ENCODE data around the gene TP53I3. TPM values are rescaled to one million over a fixed set of nuclear protein-coding genes. Genes with fewer than 3 reads are reported as not detected.
"Not testable (repeated sequence)": the region's sequence is repeated elsewhere in the genome, so short reads cannot be mapped to it uniquely, and the experiment has no call there.

Gene TP53I3, protein sequence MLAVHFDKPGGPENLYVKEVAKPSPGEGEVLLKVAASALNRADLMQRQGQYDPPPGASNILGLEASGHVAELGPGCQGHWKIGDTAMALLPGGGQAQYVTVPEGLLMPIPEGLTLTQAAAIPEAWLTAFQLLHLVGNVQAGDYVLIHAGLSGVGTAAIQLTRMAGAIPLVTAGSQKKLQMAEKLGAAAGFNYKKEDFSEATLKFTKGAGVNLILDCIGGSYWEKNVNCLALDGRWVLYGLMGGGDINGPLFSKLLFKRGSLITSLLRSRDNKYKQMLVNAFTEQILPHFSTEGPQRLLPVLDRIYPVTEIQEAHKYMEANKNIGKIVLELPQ
- polyA plus RNA-seq (ENCODE audit: insufficient read length in 4 of 4), result 10 to 100 TPM; 39.4 to 71.9 (median 51.6) TPM

DNA sequence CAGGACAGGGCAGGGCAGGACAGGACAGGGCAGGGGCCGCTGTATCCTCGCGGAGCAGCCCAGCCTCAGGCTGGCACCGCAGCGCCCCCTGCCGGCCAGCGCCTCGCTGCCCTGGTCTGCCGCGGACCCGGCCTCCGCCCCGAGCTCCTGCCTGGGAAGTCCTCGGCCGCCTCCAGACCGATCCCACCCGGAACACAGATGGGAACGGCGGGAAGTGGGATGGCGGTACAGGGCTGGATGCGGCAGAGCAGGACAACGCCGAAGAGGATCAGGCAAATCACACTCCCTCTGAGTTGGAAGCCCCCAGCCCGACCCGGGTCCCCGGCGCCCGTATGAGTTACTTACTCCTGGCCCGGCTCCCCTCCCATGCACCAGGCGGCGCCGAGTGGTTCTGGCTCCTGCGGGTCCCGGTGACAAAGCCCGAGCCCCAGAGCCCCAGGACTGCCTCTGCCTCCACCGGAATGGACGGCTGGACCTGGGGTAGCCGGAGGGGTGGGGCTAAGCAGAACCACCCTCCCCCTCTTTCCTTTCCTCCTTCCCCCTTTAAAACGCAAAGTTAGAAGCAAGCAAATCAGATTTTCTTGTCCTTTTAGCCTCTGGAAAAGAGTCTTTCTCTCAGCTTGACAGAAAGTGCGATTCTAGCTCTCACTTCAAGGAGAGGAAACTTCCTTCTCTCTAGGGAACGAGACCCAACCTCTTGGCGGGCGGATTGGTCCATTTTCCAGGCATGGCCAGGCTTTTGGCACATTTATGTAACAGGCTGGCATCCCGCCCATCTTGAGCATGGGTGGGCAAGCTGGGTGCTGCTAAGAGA is at the start of gene TP53I3:
Gene TP53I3, minus strand, starts transcription at position 449 of the 814 bp plus-strand sequence. CDS start 508 bp downstream, outside the sequence.
- DNase-seq (ENCODE audit: low read depth in 4 of 4, low spot score in 3 of 4), result peak; percentile 79 to 85 (median 82)

GRCh38 chr2:24132543-24132942 is 47.9 kb upstream of the TP53I3 start:
- DNase-seq (ENCODE audit: low read depth in 4 of 4, low spot score in 3 of 4), result no peak

DNA sequence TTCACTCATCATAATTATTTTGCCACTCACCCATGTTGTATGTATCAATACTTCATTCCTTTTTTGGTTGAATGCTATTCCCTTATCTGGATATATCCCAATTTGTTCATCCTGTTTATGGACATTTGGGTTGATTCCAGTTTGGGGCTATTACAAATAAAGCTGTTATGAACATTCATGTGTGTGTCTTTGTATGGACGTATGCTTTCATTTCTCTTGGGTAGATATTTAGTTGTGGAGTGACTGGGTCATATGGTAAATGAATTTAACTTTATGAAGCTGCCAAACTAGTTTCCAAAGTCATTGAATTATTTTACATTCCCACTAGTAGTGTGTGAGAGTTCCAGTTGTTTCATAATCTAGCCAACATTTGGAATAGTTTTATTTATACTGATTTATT is 41.3 kb upstream of the TP53I3 start:
- DNase-seq (ENCODE audit: low read depth in 4 of 4, low spot score in 3 of 4), result no peak

DNA sequence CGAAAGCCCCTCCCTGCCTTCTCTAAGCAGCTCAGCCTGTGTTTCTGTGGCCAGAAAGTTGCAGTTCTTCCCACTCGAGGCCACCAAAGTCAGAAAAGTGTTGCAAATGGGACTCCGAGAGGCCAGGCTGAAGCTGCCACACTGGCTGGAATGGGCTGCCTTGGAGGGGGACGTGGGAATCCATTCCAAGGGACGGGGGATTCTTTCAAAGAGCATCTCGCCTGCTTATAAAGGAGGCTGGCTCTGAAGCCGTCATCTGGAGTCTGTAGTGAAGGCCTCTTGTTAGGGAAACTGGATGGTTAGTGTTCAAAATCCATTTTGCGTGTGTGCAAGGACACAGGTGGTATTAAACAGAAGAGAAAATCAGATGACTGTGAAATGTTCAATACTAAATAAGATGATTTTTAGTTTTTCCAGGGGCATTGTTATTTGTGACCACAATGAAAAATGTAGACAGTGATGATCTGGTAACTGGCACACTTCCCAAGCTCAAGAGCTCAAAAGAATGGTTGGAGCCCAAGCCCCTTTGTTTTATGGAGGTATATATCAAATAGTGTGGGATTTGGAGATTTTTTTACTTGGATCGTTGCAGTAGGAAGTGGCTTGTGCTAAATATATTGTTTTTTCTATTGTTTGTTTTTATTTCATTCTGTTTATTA is 39.4 kb upstream of the TP53I3 start:
- DNase-seq (ENCODE audit: low read depth in 4 of 4, low spot score in 3 of 4), result peak in 3 of 4 donors; percentile 41 to 63 (median 43)

- DNase-seq (ENCODE audit: low read depth in 4 of 4, low spot score in 3 of 4), result peak; percentile 55 to 77 (median 73)
These were observed 38.7 kb upstream of the TP53I3 start, which contains the start of the genes FAM228B and PFN4 for GRCh38 chr2:24123195-24123921. Gene FAM228B (plus strand): TSS chr2:24123469. CDS start chr2:24124362, 893 bp downstream. Gene PFN4 (minus strand): TSS chr2:24123334. CDS start chr2:24122535, 799 bp downstream.

DNA sequence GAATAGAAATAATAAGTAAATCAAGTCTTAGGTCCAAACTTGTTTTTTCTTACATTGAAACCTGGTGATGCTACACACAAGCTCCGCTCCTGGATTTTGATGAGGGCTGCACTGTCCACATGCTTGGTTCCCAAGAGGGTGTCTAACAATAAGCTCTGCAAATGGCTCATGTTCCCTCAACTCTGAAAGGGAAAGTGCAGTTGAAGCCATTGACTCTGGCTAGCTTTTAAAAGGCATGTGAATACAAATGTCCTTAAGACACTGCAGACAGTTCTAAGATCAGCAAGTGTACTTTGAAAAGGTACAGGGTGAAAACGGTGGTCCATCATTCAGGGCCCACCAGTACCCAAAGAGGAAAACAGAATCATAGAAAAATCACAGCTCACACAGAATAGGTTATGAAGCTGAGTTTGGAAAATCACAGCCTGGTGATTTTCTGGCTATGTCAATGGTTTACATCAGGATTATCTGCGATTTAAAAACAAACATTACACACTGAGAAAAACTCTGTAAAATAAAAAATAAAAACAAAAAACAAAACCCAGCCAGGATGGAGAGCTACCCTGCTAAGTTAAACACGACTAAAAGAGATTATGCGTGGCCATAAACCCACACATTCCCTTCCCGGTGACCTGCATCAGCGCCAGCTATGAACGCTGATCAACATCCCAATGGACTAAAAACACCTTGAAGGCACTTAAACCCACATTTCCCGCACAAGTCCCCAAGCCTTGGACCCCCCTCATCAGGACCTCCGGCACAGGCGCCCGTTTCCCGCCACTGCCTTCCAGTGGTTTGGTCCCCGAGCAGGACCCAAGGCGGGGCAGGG is 37.9 kb upstream of the TP53I3 start:
- DNase-seq (ENCODE audit: low read depth in 4 of 4, low spot score in 3 of 4), result peak in 1 of 4 donors; percentile 10

- no peak for DNase-seq (ENCODE audit: low read depth in 4 of 4, low spot score in 3 of 4)
These were observed 36.8 kb upstream of the TP53I3 start for GRCh38 chr2:24121469-24121868.

DNA sequence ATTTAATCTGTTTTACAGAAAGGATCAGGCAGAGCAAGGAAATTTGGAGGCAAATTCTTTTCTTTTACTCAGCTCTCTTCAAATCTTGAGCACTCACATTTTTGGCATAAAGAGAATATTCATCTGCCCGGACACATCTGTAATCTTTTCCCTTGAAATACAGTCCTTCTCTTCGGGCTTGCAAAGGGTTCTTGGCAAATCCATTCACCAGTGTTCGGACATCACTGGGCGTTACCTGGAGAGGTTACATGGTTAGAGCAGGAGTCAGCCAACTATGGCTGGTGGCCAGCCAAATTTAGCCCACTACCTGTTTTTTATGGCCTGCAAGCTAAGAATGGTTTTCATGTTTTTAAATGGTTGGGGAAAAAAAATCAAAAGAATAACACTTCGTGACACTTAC is 36.4 kb upstream of the TP53I3 start:
- DNase-seq (ENCODE audit: low read depth in 4 of 4, low spot score in 3 of 4), result no peak

GRCh38 chr2:24117902-24118301 is 33.3 kb upstream of the TP53I3 start:
- DNase-seq (ENCODE audit: low read depth in 4 of 4, low spot score in 3 of 4), result no peak

GRCh38 chr2:24115057-24115456 is 30.4 kb upstream of the TP53I3 start:
- DNase-seq (ENCODE audit: low read depth in 4 of 4, low spot score in 3 of 4), result no peak

DNA sequence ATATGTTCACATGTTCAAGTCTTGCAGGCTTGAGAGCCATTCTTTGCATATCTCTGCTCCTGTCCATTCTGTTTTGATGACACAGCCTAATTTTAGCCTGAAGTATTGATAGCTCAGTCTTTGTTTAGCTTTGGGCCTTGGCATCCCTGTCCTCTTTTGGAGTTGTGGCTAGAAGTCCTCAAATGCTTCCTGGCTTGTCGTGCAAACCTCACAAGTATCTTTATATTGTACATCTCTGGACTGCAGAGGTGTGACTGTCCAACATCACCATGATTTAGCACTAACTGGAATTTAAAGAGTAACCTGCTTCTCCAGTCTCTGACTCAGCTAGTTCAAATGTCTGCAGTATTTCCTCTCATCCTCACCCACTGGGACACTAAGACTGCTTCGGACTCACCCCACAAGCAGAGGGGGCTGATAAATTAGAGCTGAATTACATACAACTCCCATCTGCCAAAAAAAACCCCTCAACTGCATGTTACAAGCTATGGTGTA is 26.8 kb upstream of the TP53I3 start:
- DNase-seq (ENCODE audit: low read depth in 4 of 4, low spot score in 3 of 4), result no peak

DNA sequence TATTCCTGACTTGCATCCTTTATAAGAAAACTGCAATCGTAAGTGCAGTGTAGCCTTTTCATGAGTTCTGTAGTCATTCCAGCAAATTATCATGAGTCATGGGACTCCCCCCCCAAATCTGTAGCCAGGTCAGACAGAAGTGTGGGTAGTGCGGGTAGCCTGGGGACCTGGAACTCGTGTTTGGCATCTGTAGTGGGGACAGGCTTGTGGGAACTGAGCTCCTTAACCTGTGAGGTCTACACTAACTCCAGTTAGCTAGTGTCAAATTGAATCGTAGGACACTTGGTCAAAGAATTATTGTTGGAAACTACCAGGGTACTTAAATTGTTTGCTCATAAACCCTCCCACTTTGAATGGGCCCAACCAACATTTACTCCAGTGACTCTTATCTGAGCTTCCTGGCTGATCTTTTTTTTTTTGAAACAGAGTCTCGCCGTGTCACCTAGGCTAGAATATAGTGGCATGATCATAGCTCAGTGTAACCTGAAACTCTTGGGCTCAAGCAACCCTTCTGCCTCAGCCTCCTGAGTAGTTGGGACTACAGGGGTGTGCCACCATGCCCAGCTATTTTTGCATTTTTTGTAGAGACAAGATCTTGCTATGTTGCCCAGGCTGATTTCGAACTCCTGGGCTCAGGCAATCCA is 26.1 kb upstream of the TP53I3 start:
- no peak for DNase-seq (ENCODE audit: low read depth in 4 of 4, low spot score in 3 of 4)

- DNase-seq (ENCODE audit: low read depth in 4 of 4, low spot score in 3 of 4), result not testable (repeated sequence)
These were observed 24.8 kb upstream of the TP53I3 start for GRCh38 chr2:24109431-24109830.

GRCh38 chr2:24107336-24107735 is 22.7 kb upstream of the TP53I3 start:
- DNase-seq (ENCODE audit: low read depth in 4 of 4, low spot score in 3 of 4), result no peak

DNA sequence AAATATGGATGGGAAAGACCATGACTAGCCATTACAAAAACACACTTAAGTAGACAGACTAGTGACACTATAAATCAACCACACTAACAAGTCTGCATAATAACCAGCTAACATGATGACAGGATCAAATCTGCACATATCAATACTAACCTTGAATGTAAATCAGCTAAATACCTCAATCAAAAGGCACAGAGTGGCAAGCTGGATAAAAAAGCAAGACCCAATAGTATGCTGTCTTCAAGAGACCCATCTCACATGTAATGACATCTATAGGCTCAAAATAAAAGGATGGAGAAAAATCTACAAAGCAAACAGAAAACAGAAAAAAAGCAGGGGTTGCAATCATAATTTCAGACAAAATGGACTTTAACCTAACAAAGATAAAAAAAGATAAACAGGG is 22.2 kb upstream of the TP53I3 start:
- DNase-seq (ENCODE audit: low read depth in 4 of 4, low spot score in 3 of 4), result no peak

GRCh38 chr2:24105816-24106215 is 21.2 kb upstream of the TP53I3 start:
- no peak for DNase-seq (ENCODE audit: low read depth in 4 of 4, low spot score in 3 of 4)

GRCh38 chr2:24104906-24105305 is 20.3 kb upstream of the TP53I3 start:
- DNase-seq (ENCODE audit: low read depth in 4 of 4, low spot score in 3 of 4), result no peak

- DNase-seq (ENCODE audit: low read depth in 4 of 4, low spot score in 3 of 4), result no peak
These were observed 19.5 kb upstream of the TP53I3 start for GRCh38 chr2:24104110-24104650.

All from left renal pelvis (tissue), 4 donors.